Activated naive CD8-positive, alpha-beta T cell treated with anti-CD3 and anti-CD28 coated beads, Interleukin-2, amount 10 ng/mL, durations not matched to agents 7 days and 5 days (primary cell): ENCODE measurements around the gene WDCP. TPM values are rescaled to one million over a fixed set of nuclear protein-coding genes. Genes with fewer than 3 reads are reported as not detected.

ENCODE experiments used
- ATAC-seq: fragments of 150-1000 bp; cut with Tn5 transposase; one replicate; pipeline ENCODE4 v1.10.0; 2021; ENCODE audit warnings: low read depth, moderate library complexity
- POLR2A ChIA-PET: fragments of 350-600 bp; sonication (Branson Sonifier 250); formaldehyde crosslinking; loops from one replicate; lab custom pipeline; 2021; ENCODE audit warnings: antibody characterized with exemption; lab: Charles Lee
- DNase-seq: peaks from one replicate; pipeline ENCODE4 v3.0.0; 2021
- H3K27ac Mint-ChIP-seq: one replicate; pipeline ENCODE4 v1.8.0; 2022; ENCODE audit warnings: mild to moderate bottlenecking, mixed read lengths
- H3K27me3 Mint-ChIP-seq: one replicate; pipeline ENCODE4 v1.8.0; 2022; ENCODE audit warnings: mild to moderate bottlenecking, moderate library complexity, mixed read lengths
- H3K36me3 Mint-ChIP-seq: one replicate; pipeline ENCODE4 v1.8.0; 2021; ENCODE audit warnings: mild to moderate bottlenecking, mixed read lengths
- H3K4me1 Mint-ChIP-seq: one replicate; pipeline ENCODE4 v1.8.0; 2021; ENCODE audit warnings: mixed read lengths
- H3K4me3 Mint-ChIP-seq: one replicate; pipeline ENCODE4 v1.8.0; 2022; ENCODE audit warnings: mild to moderate bottlenecking, moderate library complexity, mixed read lengths
- H3K9me3 Mint-ChIP-seq: one replicate; pipeline ENCODE4 v1.8.0; 2021; ENCODE audit warnings: mixed read lengths
- total RNA-seq, 2 experiments: library from RNA; stranded (reverse); gene quantifications; one replicate each; pipeline ENCODE4 v1.2.3, GENCODE V29; 2021

Gene WDCP
- total RNA-seq, 2 experiments from 2014 or later: 15.6 to 19.4 TPM

GRCh38 chr2:24080701-24081100, 33.5 kb upstream of the WDCP start:
- no peak overlapping the region for H3K4me3 Mint-ChIP-seq
- peaks cover 31% of the 10 kb centered on the region for H3K4me1 Mint-ChIP-seq
- ATAC-seq (no peak), DNase-seq (no peak)
- no peak overlapping the region for H3K27ac Mint-ChIP-seq
- H3K36me3 Mint-ChIP-seq: peaks cover 10% of the 10 kb centered on the region
- no peaks in the 10 kb centered on the region for H3K27me3 Mint-ChIP-seq
- POLR2A ChIA-PET: interaction anchor here (1.3 kb wide), 1 partner anchor 33 kb away, joined by 3 read pairs; the partner anchor contains the start of gene WDCP
- no peaks in the 10 kb centered on the region for H3K9me3 Mint-ChIP-seq

- peak overlapping the region; percentile 97 for H3K27ac Mint-ChIP-seq
- no peaks in the 10 kb centered on the region for H3K9me3 Mint-ChIP-seq
- peak overlapping the region; percentile 94 for H3K4me3 Mint-ChIP-seq
- peaks cover 10% of the 10 kb centered on the region for H3K36me3 Mint-ChIP-seq
- ATAC-seq: no peak
- H3K4me1 Mint-ChIP-seq: peaks cover 27% of the 10 kb centered on the region
- H3K27me3 Mint-ChIP-seq: no peaks in the 10 kb centered on the region
- POLR2A ChIA-PET: interaction anchor here (1.7 to 4.2 kb wide), 3 partner anchors 29 to 152 kb away, joined by 5 to 60 read pairs (median 43); partner anchors contain the start of genes ATAD2B, FKBP1B and WDCP
- no peak for DNase-seq
Observed at GRCh38 chr2:24077879-24078278, 30.7 kb upstream of the WDCP start.

- POLR2A ChIA-PET: interaction anchor here (1.2 to 4.2 kb wide), 5 partner anchors 11 to 151 kb away, joined by 3 to 60 read pairs (median 5); partner anchors contain the start of genes ATAD2B, FKBP1B and WDCP
- DNase-seq (peak; percentile 34), ATAC-seq (no peak)
- peak overlapping the region; percentile 97 for H3K27ac Mint-ChIP-seq
- H3K36me3 Mint-ChIP-seq: peaks cover 10% of the 10 kb centered on the region
- H3K27me3 Mint-ChIP-seq: no peaks in the 10 kb centered on the region
- H3K4me1 Mint-ChIP-seq: peaks cover 27% of the 10 kb centered on the region
- peak overlapping the region; percentile 94 for H3K4me3 Mint-ChIP-seq
- no peaks in the 10 kb centered on the region for H3K9me3 Mint-ChIP-seq
Observed at GRCh38 chr2:24077535-24077877, 30.3 kb upstream of the WDCP start.

GRCh38 chr2:24076849-24077534, 29.8 kb upstream of the WDCP start:
- H3K27ac Mint-ChIP-seq: peak overlapping the region; percentile 97
- H3K36me3 Mint-ChIP-seq: peaks cover 9% of the 10 kb centered on the region
- no peak for DNase-seq
- H3K9me3 Mint-ChIP-seq: no peaks in the 10 kb centered on the region
- peaks cover 28% of the 10 kb centered on the region for H3K4me1 Mint-ChIP-seq
- ATAC-seq: peak; percentile 27
- H3K27me3 Mint-ChIP-seq: no peaks in the 10 kb centered on the region
- POLR2A ChIA-PET: interaction anchor here (1.1 to 4.2 kb wide), 8 partner anchors 10 to 283 kb away, joined by 3 to 60 read pairs (median 5); partner anchors contain the start of genes ATAD2B, FAM228B, FKBP1B and ITSN2
- peak overlapping the region; percentile 94 for H3K4me3 Mint-ChIP-seq

GRCh38 chr2:24075915-24076848, 29.0 kb upstream of the WDCP start, which contains the start of gene SF3B6:
Gene SF3B6 (minus strand): TSS chr2:24076326. CDS start chr2:24076229, 97 bp downstream.
- no peaks in the 10 kb centered on the region for H3K27me3 Mint-ChIP-seq
- peak within 1 kb of the TSS; percentile 97 for H3K27ac Mint-ChIP-seq
- ATAC-seq: peak; percentile 86
- POLR2A ChIA-PET: interaction anchor here (0.8 to 4.2 kb wide), 10 partner anchors 9 to 416 kb away, joined by 3 to 60 read pairs (median 5); partner anchors contain the start of genes ATAD2B, FAM228B, FKBP1B and ITSN2
- H3K36me3 Mint-ChIP-seq: peaks cover 6% of the 10 kb centered on the region
- H3K9me3 Mint-ChIP-seq: no peaks in the 10 kb centered on the region
- DNase-seq: peak; percentile 99
- H3K4me1 Mint-ChIP-seq: peaks cover 27% of the 10 kb centered on the region
- peak within 1 kb of the TSS; percentile 94 for H3K4me3 Mint-ChIP-seq

GRCh38 chr2:24075259-24075658, 28.1 kb upstream of the WDCP start:
- peaks cover 5% of the 10 kb centered on the region for H3K36me3 Mint-ChIP-seq
- no peak for ATAC-seq
- peak overlapping the region; percentile 97 for H3K27ac Mint-ChIP-seq
- no peaks in the 10 kb centered on the region for H3K9me3 Mint-ChIP-seq
- POLR2A ChIA-PET: interaction anchor here (3.3 to 4.2 kb wide), 2 partner anchors 27 to 149 kb away, joined by 43 to 60 read pairs; partner anchors contain the start of genes ATAD2B, FKBP1B and WDCP
- peaks cover 26% of the 10 kb centered on the region for H3K4me1 Mint-ChIP-seq
- H3K4me3 Mint-ChIP-seq: peak overlapping the region; percentile 94
- DNase-seq: no peak
- no peaks in the 10 kb centered on the region for H3K27me3 Mint-ChIP-seq

- Mint-ChIP-seq H3K27me3 (no peaks in the 10 kb centered on the region), H3K4me3 (no peak overlapping the region), H3K9me3 (no peaks in the 10 kb centered on the region), H3K36me3 (peaks cover 5% of the 10 kb centered on the region), H3K27ac (no peak overlapping the region), H3K4me1 (peaks cover 37% of the 10 kb centered on the region)
- no peak for DNase-seq
- ATAC-seq: no peak
- POLR2A ChIA-PET: interaction anchor here (1.3 to 1.8 kb wide), 2 partner anchors 24 to 26 kb away, joined by 3 to 6 read pairs; partner anchors contain the start of genes FKBP1B and WDCP
Observed at GRCh38 chr2:24073816-24074215, 26.6 kb upstream of the WDCP start.

GRCh38 chr2:24072259-24072658, 25.1 kb upstream of the WDCP start:
- no peak overlapping the region for H3K27ac Mint-ChIP-seq
- POLR2A ChIA-PET: no interaction called here

GRCh38 chr2:24065341-24065740, 18.1 kb upstream of the WDCP start:
- ATAC-seq (no peak), DNase-seq (no peak)
- peaks cover 2% of the 10 kb centered on the region for H3K36me3 Mint-ChIP-seq
- peaks cover 15% of the 10 kb centered on the region for H3K4me1 Mint-ChIP-seq
- H3K27me3 Mint-ChIP-seq: no peaks in the 10 kb centered on the region
- H3K27ac Mint-ChIP-seq: no peak overlapping the region
- no peaks in the 10 kb centered on the region for H3K9me3 Mint-ChIP-seq
- no peak overlapping the region for H3K4me3 Mint-ChIP-seq
- POLR2A ChIA-PET: no interaction called here

More at GRCh38 chr2:24072259-24072658, 25.1 kb upstream of the WDCP start:
- ATAC-seq (no peak), DNase-seq (no peak)
- H3K4me3 Mint-ChIP-seq: no peak overlapping the region
- H3K4me1 Mint-ChIP-seq: peaks cover 31% of the 10 kb centered on the region
- H3K36me3 Mint-ChIP-seq: peaks cover 7% of the 10 kb centered on the region
- H3K9me3 Mint-ChIP-seq: no peaks in the 10 kb centered on the region
- H3K27me3 Mint-ChIP-seq: no peaks in the 10 kb centered on the region

- POLR2A ChIA-PET: interaction anchor here (1.1 kb wide), 1 partner anchor 12 kb away, joined by 4 read pairs; the partner anchor contains the start of gene WDCP
- DNase-seq (no peak), ATAC-seq (no peak)
- H3K36me3 Mint-ChIP-seq: no peaks in the 10 kb centered on the region
- H3K4me3 Mint-ChIP-seq: no peak overlapping the region
- peaks cover 2% of the 10 kb centered on the region for H3K27me3 Mint-ChIP-seq
- no peaks in the 10 kb centered on the region for H3K9me3 Mint-ChIP-seq
- no peak overlapping the region for H3K27ac Mint-ChIP-seq
- H3K4me1 Mint-ChIP-seq: peaks cover 5% of the 10 kb centered on the region
Observed at GRCh38 chr2:24058564-24059271, 11.5 kb upstream of the WDCP start.

- Mint-ChIP-seq H3K27ac (no peak overlapping the region), H3K9me3 (no peaks in the 10 kb centered on the region)
- ATAC-seq: no peak
Observed at GRCh38 chr2:24055750-24056149, 8.6 kb upstream of the WDCP start.

GRCh38 chr2:24054366-24055010, 7.3 kb upstream of the WDCP start:
- no peak overlapping the region for H3K27ac Mint-ChIP-seq
- POLR2A ChIA-PET: no interaction called here
- peaks cover 2% of the 10 kb centered on the region for H3K4me1 Mint-ChIP-seq
- H3K4me3 Mint-ChIP-seq: no peak overlapping the region
- no peak for DNase-seq
- H3K9me3 Mint-ChIP-seq: no peaks in the 10 kb centered on the region
- ATAC-seq: no peak
- H3K27me3 Mint-ChIP-seq: peaks cover 2% of the 10 kb centered on the region
- H3K36me3 Mint-ChIP-seq: no peaks in the 10 kb centered on the region

More at GRCh38 chr2:24055750-24056149, 8.6 kb upstream of the WDCP start:
- no peaks in the 10 kb centered on the region for H3K36me3 Mint-ChIP-seq
- H3K27me3 Mint-ChIP-seq: peaks cover 2% of the 10 kb centered on the region
- no peak overlapping the region for H3K4me3 Mint-ChIP-seq
- peaks cover 5% of the 10 kb centered on the region for H3K4me1 Mint-ChIP-seq
- POLR2A ChIA-PET: no interaction called here
- DNase-seq: no peak
